ENCODE results near the gene MIPOL1.

- TF ChIP-seq, protein P1, sequence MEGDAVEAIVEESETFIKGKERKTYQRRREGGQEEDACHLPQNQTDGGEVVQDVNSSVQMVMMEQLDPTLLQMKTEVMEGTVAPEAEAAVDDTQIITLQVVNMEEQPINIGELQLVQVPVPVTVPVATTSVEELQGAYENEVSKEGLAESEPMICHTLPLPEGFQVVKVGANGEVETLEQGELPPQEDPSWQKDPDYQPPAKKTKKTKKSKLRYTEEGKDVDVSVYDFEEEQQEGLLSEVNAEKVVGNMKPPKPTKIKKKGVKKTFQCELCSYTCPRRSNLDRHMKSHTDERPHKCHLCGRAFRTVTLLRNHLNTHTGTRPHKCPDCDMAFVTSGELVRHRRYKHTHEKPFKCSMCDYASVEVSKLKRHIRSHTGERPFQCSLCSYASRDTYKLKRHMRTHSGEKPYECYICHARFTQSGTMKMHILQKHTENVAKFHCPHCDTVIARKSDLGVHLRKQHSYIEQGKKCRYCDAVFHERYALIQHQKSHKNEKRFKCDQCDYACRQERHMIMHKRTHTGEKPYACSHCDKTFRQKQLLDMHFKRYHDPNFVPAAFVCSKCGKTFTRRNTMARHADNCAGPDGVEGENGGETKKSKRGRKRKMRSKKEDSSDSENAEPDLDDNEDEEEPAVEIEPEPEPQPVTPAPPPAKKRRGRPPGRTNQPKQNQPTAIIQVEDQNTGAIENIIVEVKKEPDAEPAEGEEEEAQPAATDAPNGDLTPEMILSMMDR (IDR thresholded peaks at IDR 0.05; ENCODE audit: low read length), result no peak
- TF ChIP-seq EZH2 (IDR thresholded peaks at IDR 0.05; ENCODE audit: borderline replicate concordance, low read length), result no peak
Measured at GRCh38 chr14:37257501-37258070, 59.8 kb downstream of the MIPOL1 start.
